ENCODE measurements around the gene GJC2. TPM values are rescaled to one million over a fixed set of nuclear protein-coding genes. Genes with fewer than 3 reads are reported as not detected.

GJC2 gene
- total RNA-seq, 4 donors from 2014 or later, result 0.48 to 2.7 (median 0.66) TPM

GRCh38 chr1:228136901-228137300 is 12.8 kb upstream of the GJC2 start:
- H3K4me3 ChIP-seq, result no peak overlapping the region
- WGBS, 2 donors, result 41 to 58% methylated on average over 1 of the region's 1 CpG
- H3K27ac ChIP-seq, result no peak overlapping the region
- intact Hi-C loops (cut with DNase I), result no loop called here
- TF ChIP-seq POLR2A (IDR thresholded peaks at IDR 0.05), result no peak
- TF ChIP-seq CTCF (IDR thresholded peaks at IDR 0.05), result no peak
- no peaks in the 10 kb centered on the region for H3K36me3 ChIP-seq
- no peaks in the 10 kb centered on the region for H3K27me3 ChIP-seq
- H3K4me1 ChIP-seq, result peaks cover 8 to 25% (median 8%) of the 10 kb centered on the region in 3 donors
- H3K9me3 ChIP-seq, result no peaks in the 10 kb centered on the region
- no peak for DNase-seq

GRCh38 chr1:228139406-228139930 is 10.3 kb upstream of the GJC2 start:
- DNase-seq, result no peak
- no peaks in the 10 kb centered on the region for H3K27me3 ChIP-seq
- intact Hi-C loops (cut with DNase I), result no loop called here
- TF ChIP-seq CTCF (IDR thresholded peaks at IDR 0.05) (no peak), POLR2A (IDR thresholded peaks at IDR 0.05) (no peak)
- peaks cover 32 to 45% (median 33%) of the 10 kb centered on the region in 3 donors for H3K4me1 ChIP-seq
- H3K36me3 ChIP-seq, result no peaks in the 10 kb centered on the region
- H3K27ac ChIP-seq, result peak overlapping the region; percentile 98 to 100 (median 99)
- WGBS, 2 donors, result 23 to 46% methylated on average over 17 to 25 of the region's 30 CpGs
- no peaks in the 10 kb centered on the region for H3K9me3 ChIP-seq
- peak overlapping the region; percentile 91 to 98 (median 94) for H3K4me3 ChIP-seq

GRCh38 chr1:228139931-228140723 is 9.6 kb upstream of the GJC2 start, which contains the start of gene GUK1:
GUK1 (plus strand) TSS chr1:228140279; CDS start chr1:228140303, 24 bp downstream.
- peaks cover 39 to 52% (median 39%) of the 10 kb centered on the region in 3 donors for H3K4me1 ChIP-seq
- H3K4me3 ChIP-seq, result peak within 1 kb of the TSS; percentile 91 to 98 (median 94)
- H3K27ac ChIP-seq, result peak within 1 kb of the TSS; percentile 98 to 100 (median 99)
- DNase-seq, result peak; percentile 100
- intact Hi-C loops (cut with DNase I), result no loop called here
- TF ChIP-seq CTCF (IDR thresholded peaks at IDR 0.05) (peak in 5 of 6 experiments; percentile 8 to 55 (median 44)), POLR2A (IDR thresholded peaks at IDR 0.05) (peak in 3 of 4 donors; percentile 98 to 99 (median 99))
- H3K27me3 ChIP-seq, result no peaks in the 10 kb centered on the region
- peaks cover 0 to 1% (median 0%) of the 10 kb centered on the region in 3 donors for H3K36me3 ChIP-seq
- no peaks in the 10 kb centered on the region for H3K9me3 ChIP-seq
- WGBS, 2 donors, result 0% methylated on average over 9 of the region's 95 CpGs; no CpG with 5 or more reads in 1 of the 2 donors

GRCh38 chr1:228140724-228141225 is 9.0 kb upstream of the GJC2 start:
- TF ChIP-seq CTCF (IDR thresholded peaks at IDR 0.05) (no peak), POLR2A (IDR thresholded peaks at IDR 0.05) (peak in 1 of 4 donors; percentile 10)
- Histone ChIP-seq H3K9me3 (no peaks in the 10 kb centered on the region), H3K36me3 (peaks cover 2 to 8% (median 6%) of the 10 kb centered on the region in 3 donors), H3K4me1 (peaks cover 39 to 58% (median 39%) of the 10 kb centered on the region in 3 donors), H3K27ac (peak overlapping the region; percentile 98 to 100 (median 99)), H3K27me3 (no peaks in the 10 kb centered on the region), H3K4me3 (peak overlapping the region; percentile 91 to 98 (median 94))
- 2 to 17% methylated on average over 7 to 8 of the region's 25 CpGs for WGBS, 2 donors
- intact Hi-C loops (cut with DNase I), result no loop called here
- no peak for DNase-seq
